Activated CD4-positive, alpha-beta T cell treated with anti-CD3 and anti-CD28 coated beads, Interleukin-2, amount 50 U/mL, for 1 hour (primary cell): ENCODE results near the gene PSMA5.
A peak's percentile ranks its signal among the peaks of the same experiment; 100 is the strongest.
"Not testable (repeated sequence)": the region's sequence is repeated elsewhere in the genome, so short reads cannot be mapped to it uniquely, and the experiment has no call there.

Source experiments
- DNase-seq: peaks from one replicate; pipeline ENCODE4 v3.0.0-alpha.2; 2020

PSMA5 gene

DNA sequence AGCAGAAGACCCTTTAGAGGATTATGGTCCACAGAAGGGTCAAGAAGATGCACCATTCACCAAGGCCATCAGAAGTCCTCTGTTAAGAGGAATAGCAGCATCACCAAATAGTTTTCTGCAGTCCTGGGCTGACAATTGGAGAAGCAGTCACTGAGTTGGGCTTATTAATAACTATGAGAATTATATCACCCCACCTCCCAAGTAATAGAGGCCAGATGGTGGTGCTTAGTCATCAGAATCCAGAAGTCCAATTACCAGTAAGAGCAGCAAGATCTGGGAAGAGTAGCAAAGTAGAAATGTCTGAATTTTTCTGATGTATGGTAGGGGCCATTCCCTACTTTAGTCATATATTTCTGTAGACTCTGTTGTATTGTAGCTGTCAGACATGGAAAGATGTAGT is 6.1 kb upstream of the PSMA5 start:
- DNase-seq = no peak

GRCh38 chr1:109427171-109427467 is 871 bp upstream of the PSMA5 start:
- no peak for DNase-seq

GRCh38 chr1:109425391-109426280 is 612 bp downstream of the PSMA5 start:
- DNase-seq = peak; percentile 48

GRCh38 chr1:109423498-109423897 is 2.8 kb downstream of the PSMA5 start:
- no peak for DNase-seq

DNA sequence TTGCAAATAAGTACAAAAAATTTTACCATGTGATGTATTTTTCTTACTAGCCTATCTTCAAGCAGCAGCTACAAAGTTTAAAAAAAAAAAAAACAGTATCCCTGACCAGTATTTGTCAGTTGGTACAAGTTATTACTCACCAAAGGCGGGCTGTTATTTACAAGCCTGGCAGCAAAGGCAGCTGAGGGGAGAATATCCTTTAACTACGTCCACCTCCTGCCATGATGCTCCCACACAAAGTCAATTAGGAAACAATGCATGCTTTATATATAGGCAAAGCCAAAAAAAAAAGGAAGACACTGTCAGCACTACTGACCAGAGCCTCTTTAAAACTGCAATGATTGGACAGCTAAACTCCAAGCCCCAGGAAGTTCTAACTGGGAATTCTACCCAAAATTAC is 13.7 kb downstream of the PSMA5 start:
- DNase-seq = no peak

GRCh38 chr1:109404838-109405237 is 21.4 kb downstream of the PSMA5 start:
- no peak for DNase-seq

GRCh38 chr1:109402025-109402424 is 24.2 kb downstream of the PSMA5 start:
- no peak for DNase-seq

- no peak for DNase-seq
Observed at GRCh38 chr1:109400035-109400655, 26.1 kb downstream of the PSMA5 start.

DNA sequence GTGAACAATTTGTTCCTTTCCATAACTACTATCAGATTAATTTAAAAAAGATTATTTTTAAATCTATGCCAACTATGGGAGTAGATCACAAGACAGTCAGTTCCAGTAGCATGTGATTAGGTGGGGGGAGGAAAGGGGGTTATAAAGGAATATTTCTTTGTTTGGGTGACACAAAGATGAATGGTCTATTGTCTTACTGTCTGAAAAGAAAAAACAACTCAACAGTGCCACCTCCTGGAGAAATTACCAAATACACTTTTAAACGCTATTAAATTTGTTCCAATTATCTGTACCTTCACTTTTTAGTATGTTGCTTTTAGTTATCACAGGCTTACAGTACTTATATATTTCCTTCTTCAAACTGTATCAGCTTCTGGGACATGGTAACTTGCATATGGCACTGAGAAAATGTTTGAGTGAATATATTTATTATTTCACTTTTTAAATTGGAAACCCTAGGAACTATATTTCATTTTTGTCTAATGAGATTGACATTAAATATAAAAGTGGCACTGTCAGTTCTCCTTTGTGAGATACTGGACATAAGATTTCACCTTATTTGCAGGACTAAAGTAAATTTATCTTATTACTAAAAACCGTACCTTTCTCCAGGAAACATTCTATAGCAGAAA is 26.8 kb downstream of the PSMA5 start:
- DNase-seq = no peak

- no peak for DNase-seq
Observed at GRCh38 chr1:109398343-109399225, 27.7 kb downstream of the PSMA5 start.

DNA sequence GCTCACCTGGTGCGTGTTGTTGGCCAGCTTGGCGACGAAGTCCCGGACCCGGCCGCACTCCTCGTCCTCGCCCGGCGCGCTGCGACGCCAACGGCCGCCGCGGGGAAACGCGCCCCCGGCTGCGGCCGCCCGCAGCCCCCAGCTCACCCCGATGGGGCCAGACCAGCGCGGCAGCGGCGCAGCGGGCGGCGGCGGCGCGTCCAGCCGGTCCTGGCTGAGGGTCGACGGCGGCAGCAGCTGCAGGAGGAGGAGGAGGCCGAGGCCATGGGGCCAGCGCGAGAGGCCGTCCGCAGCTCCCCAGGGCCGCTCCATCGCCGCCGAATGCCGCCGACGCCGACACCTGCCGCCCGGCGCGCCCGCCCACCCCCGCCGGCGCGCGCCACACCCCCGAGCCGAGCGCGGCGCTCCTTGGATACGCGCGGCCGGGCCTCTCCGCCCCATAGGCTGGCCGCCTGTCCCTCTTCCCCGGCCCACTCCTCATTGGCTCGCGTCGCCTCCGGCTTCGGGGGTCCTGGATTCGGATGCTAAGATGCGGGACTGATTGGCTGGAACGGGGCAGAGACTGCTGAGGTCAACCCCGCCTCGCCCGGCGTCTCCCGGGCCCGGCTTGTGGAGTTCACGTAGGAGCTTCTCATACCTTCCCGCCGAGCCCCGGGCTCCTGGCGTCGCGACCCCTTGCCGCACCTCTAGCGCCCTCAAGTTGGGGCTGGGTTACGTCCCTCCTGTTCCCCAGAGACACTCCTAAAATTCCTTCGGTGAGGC is 28.5 kb downstream of the PSMA5 start, which contains the start of gene SORT1:
SORT1 (minus strand) TSS at position 338 of the 762 bp plus-strand sequence; CDS start at position 312, 26 bp downstream.
- peak; percentile 40 for DNase-seq

- DNase-seq = no peak
Observed at GRCh38 chr1:109396871-109397580, 29.2 kb downstream of the PSMA5 start.

- no peak for DNase-seq
Observed at GRCh38 chr1:109396513-109396839, 29.8 kb downstream of the PSMA5 start.

DNA sequence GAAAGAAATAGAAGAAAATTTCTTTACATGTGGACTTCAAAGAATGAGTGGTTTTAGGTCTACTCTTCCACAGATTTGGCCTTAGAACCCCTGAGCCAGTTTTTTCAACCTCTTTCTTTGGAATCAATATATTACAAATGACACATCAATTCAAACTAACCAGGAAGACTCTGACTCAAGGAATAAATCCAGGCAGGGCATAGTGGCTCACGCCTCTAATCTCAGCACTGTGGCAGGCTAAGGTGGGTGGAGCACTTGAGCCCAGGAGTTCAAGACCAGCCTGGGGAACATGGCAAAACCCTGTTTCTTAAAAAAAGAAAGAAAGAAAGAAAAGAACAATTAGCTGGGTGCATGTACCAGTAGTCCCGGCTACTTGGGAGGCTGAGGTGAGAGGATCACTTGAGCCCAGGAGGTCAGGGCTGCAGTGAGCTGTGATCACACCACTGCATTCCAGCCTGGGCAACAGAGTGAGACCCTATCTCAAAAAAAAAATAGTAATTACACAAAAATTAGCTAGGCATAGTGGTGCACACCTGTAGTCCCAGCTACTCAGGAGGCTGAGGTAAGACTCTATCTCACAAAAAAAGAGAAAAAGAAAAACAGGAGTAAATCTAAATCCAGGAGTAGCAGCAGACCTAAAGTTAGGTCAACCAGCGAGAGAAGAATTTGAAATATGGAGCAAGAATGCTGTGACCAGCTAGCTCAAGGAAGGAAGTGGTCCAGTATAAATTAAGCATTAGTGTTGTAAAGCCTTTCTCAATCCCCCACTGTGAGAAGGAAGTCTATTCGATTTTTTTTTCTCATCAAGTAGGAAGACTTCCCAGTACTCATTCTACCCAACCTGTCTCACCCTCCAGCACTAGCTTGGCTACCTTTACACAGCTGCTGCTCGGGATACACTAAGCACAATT is 30.4 kb downstream of the PSMA5 start:
- no peak for DNase-seq

GRCh38 chr1:109395282-109395599 is 31.0 kb downstream of the PSMA5 start:
- DNase-seq = not testable (repeated sequence)

DNA sequence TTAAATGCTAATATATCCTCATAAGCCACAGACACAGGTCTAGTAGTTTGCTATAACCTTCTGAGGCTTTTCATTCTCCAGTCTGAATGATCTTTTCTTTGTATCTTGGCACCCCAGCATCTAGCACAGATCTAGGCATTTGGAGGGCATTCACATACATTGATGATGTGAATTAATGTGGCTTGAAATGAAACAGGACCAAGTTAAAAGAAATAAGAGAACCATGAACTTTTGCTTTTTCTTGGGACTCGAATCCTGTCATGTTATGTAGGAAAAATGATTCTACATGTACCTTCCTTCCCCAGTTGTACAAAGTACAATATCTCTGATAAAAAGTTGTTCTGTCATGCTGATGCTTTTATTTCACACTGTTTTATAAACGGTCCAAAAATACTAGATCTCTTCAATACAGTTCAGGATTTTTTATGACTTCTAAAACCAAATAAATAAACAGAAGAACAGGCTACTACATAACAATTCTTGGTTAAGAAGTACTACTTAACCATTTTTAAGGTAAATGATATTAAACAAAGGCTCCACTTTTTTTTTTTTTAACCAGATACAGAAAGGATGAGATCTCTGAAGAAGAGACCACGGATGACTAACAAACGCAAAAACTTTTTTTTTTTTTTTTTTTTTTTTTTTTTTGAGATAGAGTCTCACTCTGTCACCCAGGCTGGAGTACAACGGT is 31.5 kb downstream of the PSMA5 start:
- DNase-seq = no peak

DNA sequence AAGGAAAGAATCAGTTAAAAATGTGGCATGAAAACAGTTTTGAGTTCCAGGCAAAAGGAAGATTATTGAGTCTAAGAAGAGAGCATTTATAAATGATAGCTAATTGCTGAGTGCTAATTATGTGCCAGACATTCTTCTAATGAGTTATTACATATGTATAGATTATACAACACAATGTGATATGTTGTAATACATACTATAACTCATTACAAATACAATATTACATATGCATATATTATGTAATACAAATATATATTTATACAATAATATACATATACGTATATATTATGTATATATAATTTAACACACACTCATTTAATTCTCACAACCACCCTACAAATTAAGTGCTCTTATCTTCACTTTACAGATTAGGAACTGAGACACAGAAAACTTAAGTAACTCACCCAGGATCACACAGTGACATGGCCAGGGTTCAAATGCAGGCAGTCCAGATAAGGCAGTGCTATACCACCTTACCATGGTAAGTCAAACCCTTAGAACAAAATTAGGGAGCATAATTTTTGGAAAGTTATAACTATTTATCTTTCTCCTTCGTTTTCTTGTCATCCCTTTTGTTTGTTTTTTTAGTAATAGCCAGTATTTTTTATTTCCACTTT is 32.5 kb downstream of the PSMA5 start:
- DNase-seq = no peak

DNA sequence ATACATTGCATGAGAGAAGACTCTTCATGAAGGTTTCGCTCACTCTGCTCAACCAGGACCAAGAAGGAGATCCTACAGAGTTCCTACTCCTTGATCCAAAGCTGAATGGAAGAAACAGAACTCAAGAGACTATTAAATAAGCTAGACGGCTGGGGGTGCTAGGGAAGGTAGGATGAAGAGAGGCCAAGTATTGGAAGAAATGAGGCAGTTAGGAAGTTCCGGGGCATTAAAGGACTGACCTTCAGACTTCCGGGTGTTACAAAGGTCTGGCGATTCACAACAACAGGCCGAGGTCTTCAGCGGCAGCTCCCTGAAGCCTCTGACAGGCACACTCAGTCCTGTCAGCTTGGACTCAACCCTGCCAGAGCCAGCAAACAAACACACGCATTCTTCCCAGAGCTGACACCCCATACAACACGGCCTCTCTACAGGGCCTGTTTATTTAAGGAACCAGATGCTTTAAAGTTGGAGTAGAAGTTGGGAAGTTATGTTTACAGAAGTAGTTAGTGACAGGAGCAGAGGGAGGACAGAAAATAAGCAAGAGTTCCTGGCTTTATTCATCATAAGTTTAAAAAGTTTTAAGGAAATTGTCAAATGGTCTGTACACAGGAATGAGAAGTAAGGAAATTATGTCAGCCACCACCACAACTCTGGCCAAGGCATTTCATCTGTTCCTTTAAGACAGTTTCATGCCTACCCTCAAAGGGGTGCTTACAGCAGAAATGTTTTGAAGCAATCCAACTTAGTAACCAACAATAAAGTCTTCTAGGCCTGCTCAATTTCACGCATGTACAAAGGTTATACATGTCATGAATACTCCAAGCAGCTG is 33.2 kb downstream of the PSMA5 start:
- no peak for DNase-seq
